ENCODE results near the gene KRTAP9-2.
"Not testable (repeated sequence)": the region's sequence is repeated elsewhere in the genome, so short reads cannot be mapped to it uniquely, and the experiment has no call there.

The KRTAP9-2 gene

GRCh38 chr17:41246995-41247787 lies 20.7 kb downstream of the KRTAP9-2 start:
- not testable (repeated sequence) for H3K27me3 ChIP-seq (ENCODE audit: control insufficient read depth, insufficient read depth, low read length)

GRCh38 chr17:41249637-41250240 lies 23.3 kb downstream of the KRTAP9-2 start, which contains the start of gene KRTAP9-4:
Gene KRTAP9-4 (plus strand): TSS chr17:41249687. CDS start chr17:41249721, 34 bp downstream.
- H3K4me1 ChIP-seq (ENCODE audit: control insufficient read depth, insufficient read depth, low read length); H3K27ac ChIP-seq (ENCODE audit: low read depth, low read length); H3K36me3 ChIP-seq (ENCODE audit: control insufficient read depth, insufficient read depth, low read length); H3K27me3 ChIP-seq (ENCODE audit: control insufficient read depth, insufficient read depth, low read length); H3K9ac ChIP-seq (ENCODE audit: low read length); H3K4me3 ChIP-seq (ENCODE audit: low read length): not testable (repeated sequence)

More at GRCh38 chr17:41246995-41247787, 20.7 kb downstream of the KRTAP9-2 start:
- H3K4me1 ChIP-seq (ENCODE audit: control insufficient read depth, insufficient read depth, low read length); H3K9ac ChIP-seq (ENCODE audit: low read length); H3K4me3 ChIP-seq (ENCODE audit: low read length); H3K27ac ChIP-seq (ENCODE audit: low read depth, low read length); H3K36me3 ChIP-seq (ENCODE audit: control insufficient read depth, insufficient read depth, low read length): not testable (repeated sequence)

- H3K4me3 ChIP-seq (ENCODE audit: low read length) = no peak overlapping the region
- no peak overlapping the region for H3K27ac ChIP-seq (ENCODE audit: low read depth, low read length)
Measured at GRCh38 chr17:41251261-41251660, 24.8 kb downstream of the KRTAP9-2 start.

GRCh38 chr17:41254861-41255260 lies 28.4 kb downstream of the KRTAP9-2 start:
- Histone ChIP-seq H3K27me3 (ENCODE audit: control insufficient read depth, insufficient read depth, low read length) (no peaks in the 10 kb centered on the region), H3K4me1 (ENCODE audit: control insufficient read depth, insufficient read depth, low read length) (no peaks in the 10 kb centered on the region), H3K36me3 (ENCODE audit: control insufficient read depth, insufficient read depth, low read length) (no peaks in the 10 kb centered on the region), H3K9ac (ENCODE audit: low read length) (no peak overlapping the region), H3K4me3 (ENCODE audit: low read length) (no peak overlapping the region), H3K27ac (ENCODE audit: low read depth, low read length) (no peak overlapping the region)

More at GRCh38 chr17:41251261-41251660, 24.8 kb downstream of the KRTAP9-2 start:
- H3K36me3 ChIP-seq (ENCODE audit: control insufficient read depth, insufficient read depth, low read length) = no peaks in the 10 kb centered on the region
- no peaks in the 10 kb centered on the region for H3K27me3 ChIP-seq (ENCODE audit: control insufficient read depth, insufficient read depth, low read length)
- no peak overlapping the region for H3K9ac ChIP-seq (ENCODE audit: low read length)
- H3K4me1 ChIP-seq (ENCODE audit: control insufficient read depth, insufficient read depth, low read length) = no peaks in the 10 kb centered on the region

GRCh38 chr17:41255381-41256290 lies 29.2 kb downstream of the KRTAP9-2 start, which contains the start of gene KRTAP9-9:
Gene KRTAP9-9 (plus strand): TSS chr17:41255384.
- not testable (repeated sequence) for H3K36me3 ChIP-seq (ENCODE audit: control insufficient read depth, insufficient read depth, low read length); H3K27ac ChIP-seq (ENCODE audit: low read depth, low read length); H3K4me3 ChIP-seq (ENCODE audit: low read length); H3K9ac ChIP-seq (ENCODE audit: low read length); H3K4me1 ChIP-seq (ENCODE audit: control insufficient read depth, insufficient read depth, low read length); H3K27me3 ChIP-seq (ENCODE audit: control insufficient read depth, insufficient read depth, low read length)

GRCh38 chr17:41256291-41256685 lies 29.8 kb downstream of the KRTAP9-2 start:
- no peak overlapping the region for H3K4me3 ChIP-seq (ENCODE audit: low read length)
- H3K27me3 ChIP-seq (ENCODE audit: control insufficient read depth, insufficient read depth, low read length) = no peaks in the 10 kb centered on the region
- no peak overlapping the region for H3K27ac ChIP-seq (ENCODE audit: low read depth, low read length)
- H3K4me1 ChIP-seq (ENCODE audit: control insufficient read depth, insufficient read depth, low read length) = no peaks in the 10 kb centered on the region
- no peak overlapping the region for H3K9ac ChIP-seq (ENCODE audit: low read length)
- no peaks in the 10 kb centered on the region for H3K36me3 ChIP-seq (ENCODE audit: control insufficient read depth, insufficient read depth, low read length)

GRCh38 chr17:41258406-41258805 lies 32.0 kb downstream of the KRTAP9-2 start:
- no peaks in the 10 kb centered on the region for H3K36me3 ChIP-seq (ENCODE audit: control insufficient read depth, insufficient read depth, low read length)
- H3K9ac ChIP-seq (ENCODE audit: low read length) = no peak overlapping the region
- H3K4me1 ChIP-seq (ENCODE audit: control insufficient read depth, insufficient read depth, low read length) = no peaks in the 10 kb centered on the region
- no peak overlapping the region for H3K4me3 ChIP-seq (ENCODE audit: low read length)
- no peak overlapping the region for H3K27ac ChIP-seq (ENCODE audit: low read depth, low read length)
- no peaks in the 10 kb centered on the region for H3K27me3 ChIP-seq (ENCODE audit: control insufficient read depth, insufficient read depth, low read length)

- H3K27ac ChIP-seq (ENCODE audit: low read depth, low read length) = no peak overlapping the region
- H3K4me3 ChIP-seq (ENCODE audit: low read length) = no peak overlapping the region
- no peaks in the 10 kb centered on the region for H3K27me3 ChIP-seq (ENCODE audit: control insufficient read depth, insufficient read depth, low read length)
- no peak overlapping the region for H3K9ac ChIP-seq (ENCODE audit: low read length)
- no peaks in the 10 kb centered on the region for H3K4me1 ChIP-seq (ENCODE audit: control insufficient read depth, insufficient read depth, low read length)
- no peaks in the 10 kb centered on the region for H3K36me3 ChIP-seq (ENCODE audit: control insufficient read depth, insufficient read depth, low read length)
Measured at GRCh38 chr17:41263212-41263611, 36.8 kb downstream of the KRTAP9-2 start.

- Histone ChIP-seq H3K4me1 (ENCODE audit: control insufficient read depth, insufficient read depth, low read length) (no peaks in the 10 kb centered on the region), H3K4me3 (ENCODE audit: low read length) (no peak overlapping the region), H3K27ac (ENCODE audit: low read depth, low read length) (no peak overlapping the region), H3K27me3 (ENCODE audit: control insufficient read depth, insufficient read depth, low read length) (no peaks in the 10 kb centered on the region), H3K36me3 (ENCODE audit: control insufficient read depth, insufficient read depth, low read length) (no peaks in the 10 kb centered on the region), H3K9ac (ENCODE audit: low read length) (no peak overlapping the region)
Measured at GRCh38 chr17:41264599-41264998, 38.2 kb downstream of the KRTAP9-2 start.

- no peaks in the 10 kb centered on the region for H3K36me3 ChIP-seq (ENCODE audit: control insufficient read depth, insufficient read depth, low read length)
- no peaks in the 10 kb centered on the region for H3K4me1 ChIP-seq (ENCODE audit: control insufficient read depth, insufficient read depth, low read length)
- H3K27me3 ChIP-seq (ENCODE audit: control insufficient read depth, insufficient read depth, low read length) = no peaks in the 10 kb centered on the region
- H3K4me3 ChIP-seq (ENCODE audit: low read length) = no peak within 1 kb of the TSS
- no peak within 1 kb of the TSS for H3K9ac ChIP-seq (ENCODE audit: low read length)
- H3K27ac ChIP-seq (ENCODE audit: low read depth, low read length) = no peak within 1 kb of the TSS
Measured at GRCh38 chr17:41265078-41265477, 38.6 kb downstream of the KRTAP9-2 start, which contains the start of gene KRTAP9-6. Gene KRTAP9-6 (plus strand): TSS chr17:41265378. CDS start chr17:41265378, 0 bp downstream.

- no peaks in the 10 kb centered on the region for H3K27me3 ChIP-seq (ENCODE audit: control insufficient read depth, insufficient read depth, low read length)
- no peaks in the 10 kb centered on the region for H3K36me3 ChIP-seq (ENCODE audit: control insufficient read depth, insufficient read depth, low read length)
Measured at GRCh38 chr17:41267711-41268110, 41.3 kb downstream of the KRTAP9-2 start.

GRCh38 chr17:41271323-41271722 lies 44.9 kb downstream of the KRTAP9-2 start:
- not testable (repeated sequence) for H3K27ac ChIP-seq (ENCODE audit: low read depth, low read length); H3K4me1 ChIP-seq (ENCODE audit: control insufficient read depth, insufficient read depth, low read length); H3K9ac ChIP-seq (ENCODE audit: low read length); H3K36me3 ChIP-seq (ENCODE audit: control insufficient read depth, insufficient read depth, low read length); H3K27me3 ChIP-seq (ENCODE audit: control insufficient read depth, insufficient read depth, low read length); H3K4me3 ChIP-seq (ENCODE audit: low read length)

More at GRCh38 chr17:41267711-41268110, 41.3 kb downstream of the KRTAP9-2 start:
- no peak overlapping the region for H3K9ac ChIP-seq (ENCODE audit: low read length)
- H3K27ac ChIP-seq (ENCODE audit: low read depth, low read length) = no peak overlapping the region
- H3K4me3 ChIP-seq (ENCODE audit: low read length) = no peak overlapping the region
- no peaks in the 10 kb centered on the region for H3K4me1 ChIP-seq (ENCODE audit: control insufficient read depth, insufficient read depth, low read length)

All from rectal smooth muscle tissue (tissue), 1 donor.